GM18868 (cell line): Measurements from ENCODE around the gene HP1BP3.

Source experiments
- ATAC-seq: cut with Tn5 transposase; IDR thresholded peaks from one replicate; pipeline ENCODE4 v1.9.1; 2021; ENCODE audit warnings: mild to moderate bottlenecking, moderate library complexity; ENCODE audit not compliant: unreplicated experiment

The HP1BP3 gene

DNA sequence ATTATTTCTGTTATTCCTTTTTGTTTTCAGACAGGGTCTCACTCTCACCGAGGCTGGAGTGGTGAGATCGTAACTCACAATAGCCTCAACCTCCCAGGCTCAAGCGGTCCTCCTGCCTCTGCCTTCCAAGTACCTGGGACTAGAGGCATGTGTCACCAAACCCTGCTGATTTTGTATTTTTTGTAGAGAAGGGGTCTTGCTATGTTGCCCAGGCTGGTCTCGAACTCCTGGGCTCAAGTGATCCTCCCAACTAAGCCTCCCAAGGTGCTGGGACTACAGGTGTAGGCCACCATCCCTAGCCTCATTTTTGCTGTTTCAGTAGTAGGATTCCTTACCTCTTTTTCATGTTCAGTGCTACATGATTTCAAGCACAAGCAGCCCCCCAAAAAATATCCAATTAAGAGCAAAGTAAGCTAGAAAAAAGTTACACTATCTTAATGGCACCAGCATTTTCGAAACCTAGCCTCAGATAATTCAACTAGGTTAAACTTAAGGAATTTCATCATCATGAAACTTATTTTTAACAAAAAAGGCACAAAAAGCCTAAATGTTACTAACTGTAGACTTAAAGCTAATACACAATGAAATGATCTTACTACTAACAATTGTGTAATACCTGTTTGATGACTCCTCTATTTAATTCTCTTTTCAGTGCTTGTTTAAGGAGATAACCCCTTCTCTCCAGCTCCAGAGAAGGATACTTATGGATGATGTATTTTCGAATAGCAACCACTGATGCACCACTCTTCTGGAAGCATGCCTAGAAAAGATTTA, 16.6 kb downstream of the HP1BP3 start:
- ATAC-seq: no peak

DNA sequence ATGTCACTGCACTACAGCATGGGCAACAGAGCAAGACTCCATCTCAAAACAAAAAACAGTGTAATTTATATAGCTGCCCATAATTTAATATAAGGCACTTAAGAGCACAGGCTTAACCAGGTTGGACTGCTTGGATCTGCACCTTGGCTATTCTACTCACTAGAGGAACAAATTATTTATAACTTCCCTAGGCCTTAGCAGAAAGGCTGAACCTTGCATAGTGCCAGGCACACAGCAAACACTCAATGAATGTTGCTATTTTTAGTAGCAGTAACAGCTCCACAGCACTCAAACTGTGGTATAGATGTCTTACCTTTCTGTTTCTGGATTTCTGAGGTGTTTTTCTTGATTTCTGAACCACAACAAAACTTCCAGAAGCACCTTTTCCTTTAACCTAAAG, 19.8 kb downstream of the HP1BP3 start:
- ATAC-seq: no peak

DNA sequence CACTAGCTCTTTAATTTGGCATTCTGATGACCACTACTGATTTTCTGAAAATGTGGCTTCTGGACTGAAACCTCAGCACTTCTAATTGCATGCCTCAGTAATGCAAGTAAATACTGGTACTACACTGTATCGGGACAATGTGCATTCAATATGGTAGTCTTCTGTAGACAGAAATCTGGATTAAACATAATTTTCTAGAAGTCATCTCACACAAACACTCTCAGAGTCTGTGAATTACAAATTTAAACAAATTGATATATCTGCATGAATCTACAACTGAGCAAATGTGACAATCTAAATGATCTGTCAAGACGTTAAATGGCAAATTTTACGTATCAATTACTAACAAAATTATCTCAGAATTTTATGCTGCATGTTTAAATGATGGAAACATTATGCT, 23.7 kb downstream of the HP1BP3 start:
- no peak for ATAC-seq

DNA sequence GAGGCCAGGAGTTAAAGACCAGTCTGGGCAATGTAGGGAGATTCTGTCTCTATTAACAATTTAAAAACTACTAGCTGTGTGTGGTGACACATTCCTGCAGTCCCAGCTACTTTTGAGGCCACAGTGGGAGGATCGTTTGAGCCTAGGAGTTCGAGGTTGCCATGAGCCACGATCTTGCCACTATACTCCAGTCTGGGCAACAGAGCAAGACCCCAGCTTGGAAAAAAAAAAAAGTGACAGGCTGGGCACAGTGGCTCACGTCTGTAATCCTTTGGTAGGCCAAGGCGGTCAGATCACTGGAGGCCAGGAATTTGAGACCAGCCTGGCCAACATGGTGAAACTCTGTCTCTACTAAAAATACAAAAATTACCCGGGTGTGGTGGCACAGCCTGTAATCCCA, 26.8 kb downstream of the HP1BP3 start:
- no peak for ATAC-seq

DNA sequence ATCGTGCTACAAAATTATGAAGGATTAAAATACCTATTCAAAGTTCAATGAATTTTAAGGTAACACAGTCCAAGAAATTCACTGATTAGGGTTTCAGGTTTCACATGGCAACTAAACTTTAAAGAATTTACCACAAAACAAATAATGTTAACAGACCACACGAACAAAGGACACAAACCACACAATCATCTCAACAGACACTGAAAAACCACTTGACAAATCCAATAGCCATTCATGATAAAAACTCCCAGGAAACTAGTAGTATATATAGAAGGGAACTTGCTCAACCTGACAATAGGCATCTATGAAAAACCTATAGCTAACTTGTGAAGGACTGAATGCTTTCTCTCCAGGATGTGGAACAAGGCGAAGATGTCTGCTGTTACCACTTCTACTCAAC, 33.5 kb downstream of the HP1BP3 start:
- no peak for ATAC-seq

DNA sequence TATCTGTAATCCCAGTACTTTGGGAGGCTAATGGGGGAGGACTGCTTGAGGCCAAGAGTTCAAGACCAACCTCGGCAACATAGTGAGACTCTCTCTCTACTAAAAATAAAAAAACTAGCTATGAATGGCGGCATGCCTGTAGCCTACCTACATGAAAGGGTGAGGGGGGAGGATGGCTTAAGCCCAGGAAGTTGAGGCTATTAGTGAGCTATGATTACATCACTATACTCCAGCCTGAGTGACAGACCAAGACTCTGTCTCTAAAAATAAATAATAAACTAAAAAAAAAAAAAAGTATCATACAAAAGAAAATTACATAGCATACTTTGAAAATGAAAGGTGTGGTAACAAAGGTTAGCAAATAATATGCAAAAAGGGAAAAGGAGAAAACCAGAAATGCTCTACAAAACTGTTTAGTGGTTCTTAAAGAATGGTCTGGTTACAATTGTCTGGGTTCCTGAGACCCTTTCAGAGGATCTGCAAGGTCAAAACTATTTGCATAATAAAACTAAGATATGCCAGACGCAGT, 35.6 kb downstream of the HP1BP3 start:
- no peak for ATAC-seq

DNA sequence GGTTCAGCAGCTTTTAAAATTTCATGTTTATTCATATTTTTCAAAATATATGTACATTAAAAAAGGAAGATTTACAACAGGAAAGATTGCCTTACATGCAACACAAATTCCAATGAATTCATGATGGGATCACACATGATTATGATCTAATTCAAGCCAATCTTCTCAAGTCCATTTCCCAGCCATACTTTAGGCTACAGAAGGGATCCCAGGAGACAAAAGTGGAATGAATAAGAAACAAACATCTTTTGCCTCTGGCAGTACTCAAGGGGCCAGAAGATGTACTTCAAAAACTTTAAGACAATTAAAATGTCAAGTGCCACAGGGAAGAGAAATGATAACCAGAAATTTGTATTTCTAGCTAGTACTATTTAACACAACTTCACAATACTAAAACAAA, 44.4 kb downstream of the HP1BP3 start:
- ATAC-seq: no peak

DNA sequence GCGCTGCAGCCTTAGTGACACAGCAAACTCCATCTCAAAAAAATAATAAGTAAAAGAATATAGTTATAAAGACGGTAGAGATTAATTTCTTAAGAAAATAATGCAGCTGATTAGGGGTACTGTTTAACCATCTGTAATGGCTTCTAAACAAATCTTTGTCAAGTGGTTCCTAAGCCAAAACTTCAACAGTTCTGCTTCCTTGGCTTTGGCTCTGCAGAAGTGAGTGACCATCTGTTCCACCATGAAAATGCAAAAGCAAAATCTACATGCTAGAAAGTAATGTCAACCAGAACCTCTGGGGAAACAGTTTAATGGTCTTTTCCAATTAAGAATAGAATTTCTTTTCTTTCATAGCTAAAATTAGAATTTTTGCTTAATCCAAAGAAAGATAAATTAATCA, 46.3 kb downstream of the HP1BP3 start:
- no peak for ATAC-seq

DNA sequence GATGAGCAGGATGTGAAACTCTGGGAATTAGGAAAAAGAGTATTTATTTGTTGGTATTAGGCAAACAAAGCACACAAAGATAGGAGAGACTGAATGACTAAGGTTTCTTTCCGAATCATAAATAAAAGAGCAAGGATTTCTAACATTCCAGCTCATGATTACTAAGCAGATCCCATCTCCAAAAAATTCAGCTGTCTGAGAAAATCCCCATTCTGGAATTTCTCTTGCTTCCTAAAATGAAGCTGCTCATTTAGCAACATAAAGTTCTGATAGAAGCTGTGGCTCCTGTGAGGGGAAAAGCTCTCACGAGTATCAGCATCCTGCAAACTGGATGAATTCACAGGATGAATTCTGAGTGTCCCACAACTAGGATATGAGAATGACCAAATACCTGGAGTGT, 47.9 kb downstream of the HP1BP3 start:
- ATAC-seq: no peak

DNA sequence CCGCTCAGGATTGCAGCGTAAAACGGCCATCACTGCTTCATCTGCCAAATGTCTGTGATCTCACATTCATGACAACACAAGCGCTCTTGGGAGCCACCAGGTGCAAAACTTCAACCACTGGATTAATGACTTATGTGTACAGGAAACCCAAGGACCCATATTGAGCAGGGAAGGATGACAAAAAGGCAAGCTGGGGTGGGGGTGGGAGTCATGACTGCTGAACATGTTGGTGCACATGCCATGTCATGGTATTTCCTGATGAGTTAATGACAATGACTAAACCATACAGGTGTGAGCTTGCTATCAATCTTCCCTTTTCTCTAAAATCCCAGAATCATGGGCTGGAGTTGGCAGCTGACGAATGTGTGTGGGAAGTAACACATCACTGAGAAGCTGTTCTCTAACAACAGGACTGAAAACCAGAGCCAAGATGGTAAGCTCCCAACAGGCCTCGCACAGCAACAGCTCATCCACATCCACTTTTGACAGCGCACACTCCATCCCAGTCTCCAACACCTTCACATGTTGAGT, 51.5 kb downstream of the HP1BP3 start:
- no peak for ATAC-seq

DNA sequence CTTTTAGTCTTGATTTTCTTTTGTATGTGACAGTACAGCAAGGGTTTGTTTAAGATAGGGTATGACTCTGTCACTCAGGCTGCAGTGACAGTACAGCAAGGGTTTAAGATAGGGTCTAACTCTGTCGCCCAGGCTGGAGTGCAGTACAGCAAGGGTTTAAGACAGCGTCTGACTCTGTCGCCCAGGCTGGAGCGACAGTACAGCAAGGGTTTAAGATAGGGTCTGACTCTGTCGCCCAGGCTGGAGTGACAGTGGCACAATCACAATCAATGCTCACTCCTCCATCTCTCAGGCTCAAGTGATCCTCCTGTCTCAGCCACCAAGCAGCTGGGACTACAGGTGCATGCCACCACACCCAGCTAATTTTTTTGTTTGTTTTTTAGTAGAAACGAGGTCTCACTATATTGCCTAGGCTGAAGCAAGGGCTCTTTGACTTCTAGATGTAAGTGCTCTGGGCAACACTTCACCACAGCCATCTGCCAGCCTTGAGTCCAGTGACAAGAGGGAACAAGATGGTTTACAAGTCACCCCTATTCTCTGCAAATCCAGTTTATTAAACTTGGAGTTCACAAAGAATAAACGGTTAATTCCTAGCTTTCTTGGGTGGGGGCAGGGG, 53.6 kb downstream of the HP1BP3 start:
- peak; percentile 9 for ATAC-seq

DNA sequence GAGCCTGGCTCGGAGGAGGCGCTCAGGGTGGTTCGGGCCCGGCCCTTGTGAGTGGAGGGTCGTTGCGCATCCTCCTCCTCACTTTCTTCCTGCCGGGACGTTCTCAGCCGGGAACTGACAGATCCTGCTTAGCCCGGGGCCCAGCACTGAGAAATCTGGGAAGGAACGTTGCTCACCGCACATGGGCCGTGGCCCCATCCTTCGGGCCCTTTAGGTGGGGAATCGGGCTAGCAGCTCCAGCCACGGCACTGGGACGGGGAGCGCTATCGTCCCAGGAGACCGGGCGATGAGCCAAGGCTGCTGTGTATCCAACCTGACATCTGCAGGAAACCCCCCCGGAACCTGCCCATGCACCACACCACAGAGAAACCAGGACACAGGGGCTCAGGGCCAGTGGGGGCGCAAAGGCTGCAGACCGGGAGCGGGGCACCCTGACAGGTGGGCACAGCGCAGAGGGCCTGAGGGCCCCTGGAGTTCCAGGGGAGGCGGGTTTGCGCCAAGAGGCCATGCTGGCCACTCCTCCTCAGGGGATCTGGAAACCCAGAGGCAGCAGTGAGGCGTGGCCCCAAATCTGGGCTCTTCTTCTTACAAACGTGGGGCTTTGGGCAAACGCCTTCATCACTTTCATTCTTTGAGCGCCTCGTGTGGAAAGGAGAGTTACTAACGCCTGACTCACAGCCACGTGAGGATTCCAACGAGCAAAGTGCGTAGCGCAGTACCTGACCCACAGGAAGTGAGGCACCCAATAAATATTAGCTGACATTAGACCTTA, 54.3 kb downstream of the HP1BP3 start, which contains the start of gene SH2D5:
Gene SH2D5, minus strand, starts transcription at position 116 of the 772 bp plus-strand sequence. CDS start 4,659 bp downstream, outside the sequence.
- ATAC-seq: peak; percentile 69

DNA sequence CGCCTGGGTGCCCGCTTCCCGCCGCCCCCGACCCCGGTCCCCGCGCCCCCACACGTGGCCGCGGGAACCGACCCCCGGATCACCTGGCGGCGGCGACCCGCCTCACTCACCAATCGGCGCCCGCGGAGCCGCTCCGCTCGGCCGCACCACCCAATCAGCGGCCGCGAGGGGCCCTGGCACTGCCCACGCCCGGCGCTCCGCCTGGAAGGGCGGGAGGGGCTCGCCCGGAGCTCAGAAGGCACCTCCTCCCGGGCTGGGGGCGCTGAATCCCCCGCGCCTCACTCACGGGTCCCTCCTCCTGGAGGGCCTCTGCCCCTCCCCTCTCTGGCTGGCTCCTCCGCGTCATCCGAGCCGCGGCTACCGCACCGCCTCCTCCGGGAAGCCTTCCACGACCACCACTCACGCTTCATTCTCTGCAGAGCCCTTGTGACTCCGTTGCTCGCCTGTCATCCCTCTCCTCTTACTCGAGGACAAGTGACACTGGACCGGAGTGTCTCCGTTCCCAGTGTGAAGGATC, 55.0 kb downstream of the HP1BP3 start:
- peak; percentile 52 for ATAC-seq

DNA sequence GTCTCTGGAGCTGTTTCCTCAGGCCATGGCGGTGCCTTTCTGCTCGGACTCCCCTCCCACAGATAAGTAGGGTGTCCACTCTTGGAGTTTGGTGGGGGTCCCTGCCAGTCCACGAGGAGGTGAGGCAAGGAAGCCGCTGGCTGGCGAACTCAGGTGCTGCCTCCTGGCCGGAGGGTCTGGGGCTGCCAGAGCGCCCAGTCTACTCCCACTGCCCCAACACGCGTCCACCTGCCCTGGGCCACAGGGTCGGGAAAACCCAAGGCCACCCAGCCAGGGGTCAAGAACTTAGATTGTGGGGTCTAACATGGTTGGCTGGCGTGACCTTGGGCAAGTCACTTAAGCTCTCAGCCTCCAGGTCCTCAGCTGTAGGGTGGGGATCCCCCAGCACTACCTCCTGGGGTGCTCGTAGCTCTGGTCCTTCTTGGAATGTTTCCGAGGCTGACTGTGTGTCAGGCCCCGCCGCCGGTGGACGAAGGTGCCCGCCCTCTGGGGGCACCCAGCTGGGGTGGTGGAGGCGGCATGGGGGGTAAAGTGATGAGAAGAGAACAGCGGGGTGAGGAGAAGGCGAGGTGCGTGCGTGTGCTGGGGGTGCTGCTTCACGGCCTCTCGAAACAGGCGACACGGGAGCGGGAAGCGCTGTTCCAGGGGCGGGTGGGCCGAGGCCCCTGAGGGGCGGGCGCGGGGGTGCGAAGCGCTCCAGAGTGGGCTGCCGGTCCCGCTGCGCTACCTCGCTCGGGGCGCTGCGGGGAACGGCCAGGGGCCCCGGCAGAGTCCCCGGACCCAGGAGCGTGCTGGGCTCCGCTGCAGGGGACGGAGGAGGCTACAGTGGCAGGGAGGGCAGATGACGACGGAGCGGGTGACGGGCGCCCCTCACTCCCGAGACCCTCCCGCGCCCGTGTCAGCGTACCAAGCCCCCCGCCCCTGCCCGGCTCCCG, 55.8 kb downstream of the HP1BP3 start:
- ATAC-seq: no peak

DNA sequence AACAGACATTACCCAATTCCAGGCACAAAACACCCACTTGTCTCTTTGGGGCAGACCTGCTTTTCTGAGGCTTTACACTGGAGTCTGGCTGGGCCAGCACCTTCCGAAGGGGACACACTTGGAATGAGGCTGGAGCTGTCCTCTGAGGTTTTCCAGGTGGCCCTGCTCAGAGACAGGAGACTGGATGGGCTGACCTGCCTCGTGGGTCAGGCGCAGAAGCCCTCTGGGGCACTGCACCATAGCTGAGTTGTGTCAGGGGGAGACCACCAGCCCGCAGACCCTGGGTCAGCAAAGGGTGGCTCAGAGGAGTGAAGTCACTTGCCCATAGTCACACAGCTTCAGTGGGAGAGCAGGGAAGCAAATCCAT, 56.4 kb downstream of the HP1BP3 start:
- no peak for ATAC-seq

DNA sequence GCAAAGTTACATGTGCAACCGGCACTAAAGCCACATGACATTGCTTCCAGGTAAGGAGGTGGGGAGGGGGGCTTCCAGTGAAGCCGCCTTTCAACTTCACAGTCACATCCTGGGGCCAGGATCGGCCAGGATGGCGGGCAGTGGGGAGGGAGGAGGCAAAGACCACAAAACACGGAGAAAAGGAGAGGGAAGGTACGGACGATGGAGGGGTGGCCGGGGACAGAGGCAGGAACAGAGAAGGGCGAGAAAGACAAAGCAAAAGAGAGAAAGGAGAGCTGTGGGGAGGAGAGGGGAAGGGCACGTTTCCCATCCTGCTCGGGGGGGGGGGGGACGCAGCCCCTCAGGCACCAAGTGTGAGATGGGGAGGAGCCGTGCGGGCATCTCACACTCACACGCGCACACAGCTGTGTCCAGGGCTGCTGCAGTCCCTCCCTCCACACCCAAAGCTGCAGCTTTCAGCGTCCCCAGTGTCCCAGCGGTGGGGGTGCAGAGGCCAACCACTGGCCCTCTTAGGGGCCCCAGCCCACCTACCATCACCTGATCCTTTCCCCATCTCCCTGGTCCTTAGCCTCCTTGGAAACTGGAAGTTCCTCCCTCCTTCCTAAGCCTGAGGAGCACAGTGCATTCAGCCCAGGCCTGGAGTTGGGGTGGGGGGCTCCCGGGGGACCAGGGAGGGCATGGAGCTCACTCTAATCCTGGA, 57.0 kb downstream of the HP1BP3 start:
- ATAC-seq: no peak

DNA sequence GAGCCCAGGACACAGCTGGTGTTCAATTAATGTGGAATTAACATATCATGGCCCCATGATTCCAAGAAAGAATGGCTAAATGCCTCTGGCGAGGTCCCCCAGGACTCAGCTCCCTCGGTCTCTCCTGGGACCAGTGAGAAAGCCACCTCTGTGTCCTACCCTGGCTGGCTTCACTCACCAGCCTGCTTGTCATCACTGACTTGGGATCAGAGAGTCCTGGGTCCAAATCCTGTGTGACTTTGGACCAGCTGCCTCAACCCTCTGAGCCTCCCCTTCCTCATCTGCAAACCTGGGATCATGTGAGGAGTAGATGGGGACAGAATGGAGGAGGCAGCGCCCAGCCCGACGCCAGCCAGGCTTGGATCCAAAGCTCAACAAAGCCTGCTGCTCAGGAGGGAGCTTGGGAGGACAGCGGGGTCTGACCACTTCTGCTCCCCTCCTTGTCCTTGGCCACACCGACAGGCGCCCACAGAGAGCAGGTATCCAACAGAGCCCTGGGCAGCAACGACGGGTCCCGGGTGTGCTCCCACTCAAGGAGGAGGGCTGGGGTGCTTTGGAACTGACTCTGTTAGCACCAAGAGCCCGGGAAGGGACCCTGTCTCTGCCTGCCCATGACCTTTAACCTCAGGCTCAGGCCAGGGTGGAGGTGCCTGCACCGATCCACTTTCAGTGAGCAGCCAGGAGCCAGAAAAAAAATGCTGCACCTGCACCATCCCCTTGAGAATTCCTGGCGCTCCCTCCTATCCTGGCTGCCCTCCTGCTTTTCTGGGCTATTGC, 57.8 kb downstream of the HP1BP3 start:
- no peak for ATAC-seq

DNA sequence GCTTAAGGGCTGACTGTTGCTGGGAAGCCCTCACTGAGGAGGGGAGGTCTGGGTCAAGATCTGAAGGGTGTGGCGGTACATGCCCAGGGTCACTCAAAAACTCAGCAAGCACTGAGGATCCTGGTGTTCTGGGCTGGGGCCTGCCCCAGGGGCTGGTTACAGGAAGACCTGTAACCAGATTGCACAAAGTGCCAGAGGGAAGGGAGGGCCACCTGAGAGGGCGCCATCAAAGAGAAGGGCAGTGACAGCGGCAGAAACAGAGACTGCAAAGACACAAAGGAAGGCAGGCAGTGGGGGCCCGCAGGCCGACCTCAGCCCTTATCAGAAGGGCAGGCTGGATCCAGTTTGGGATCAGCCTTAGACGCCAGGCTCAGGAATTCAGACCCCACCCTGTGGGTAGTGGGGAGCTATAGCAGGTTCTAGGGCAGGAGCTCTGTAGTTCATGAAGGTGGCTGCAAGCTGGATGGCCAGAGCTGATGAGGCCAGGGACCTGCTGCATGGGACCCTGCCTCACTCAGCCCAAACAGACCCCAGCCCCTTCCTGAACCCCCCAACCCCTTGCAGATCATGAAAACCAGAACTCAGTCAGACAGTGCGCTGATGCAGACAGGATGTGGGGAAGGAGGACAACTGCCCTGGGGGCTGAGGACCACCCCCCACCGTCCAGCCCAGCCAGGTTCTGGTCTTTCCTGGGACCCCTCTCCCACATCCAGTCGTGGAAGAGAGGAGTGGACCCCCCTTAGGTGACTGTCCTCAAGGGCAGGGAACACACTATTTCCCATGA, 58.5 kb downstream of the HP1BP3 start:
- no peak for ATAC-seq
